GM20000 (cell line): ENCODE results near the gene PRR23A.

ENCODE experiments used
- DNase-seq: peaks from one replicate; pipeline ENCODE4 v3.0.0; 2012; ENCODE audit warnings: low spot score
- TF ChIP-seq, protein P1 (sequence below): IDR thresholded peaks from 2 replicates; pipeline ENCODE4 v1.5.1; 2012; ENCODE audit warnings: mild to moderate bottlenecking, control low read depth; ENCODE audit errors: extremely low read depth, missing control alignments

PRR23A gene

GRCh38 chr3:138985932-138986331 is 20.1 kb downstream of the PRR23A start:
- TF ChIP-seq, protein P1, sequence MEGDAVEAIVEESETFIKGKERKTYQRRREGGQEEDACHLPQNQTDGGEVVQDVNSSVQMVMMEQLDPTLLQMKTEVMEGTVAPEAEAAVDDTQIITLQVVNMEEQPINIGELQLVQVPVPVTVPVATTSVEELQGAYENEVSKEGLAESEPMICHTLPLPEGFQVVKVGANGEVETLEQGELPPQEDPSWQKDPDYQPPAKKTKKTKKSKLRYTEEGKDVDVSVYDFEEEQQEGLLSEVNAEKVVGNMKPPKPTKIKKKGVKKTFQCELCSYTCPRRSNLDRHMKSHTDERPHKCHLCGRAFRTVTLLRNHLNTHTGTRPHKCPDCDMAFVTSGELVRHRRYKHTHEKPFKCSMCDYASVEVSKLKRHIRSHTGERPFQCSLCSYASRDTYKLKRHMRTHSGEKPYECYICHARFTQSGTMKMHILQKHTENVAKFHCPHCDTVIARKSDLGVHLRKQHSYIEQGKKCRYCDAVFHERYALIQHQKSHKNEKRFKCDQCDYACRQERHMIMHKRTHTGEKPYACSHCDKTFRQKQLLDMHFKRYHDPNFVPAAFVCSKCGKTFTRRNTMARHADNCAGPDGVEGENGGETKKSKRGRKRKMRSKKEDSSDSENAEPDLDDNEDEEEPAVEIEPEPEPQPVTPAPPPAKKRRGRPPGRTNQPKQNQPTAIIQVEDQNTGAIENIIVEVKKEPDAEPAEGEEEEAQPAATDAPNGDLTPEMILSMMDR = no peak
- DNase-seq = no peak

DNA sequence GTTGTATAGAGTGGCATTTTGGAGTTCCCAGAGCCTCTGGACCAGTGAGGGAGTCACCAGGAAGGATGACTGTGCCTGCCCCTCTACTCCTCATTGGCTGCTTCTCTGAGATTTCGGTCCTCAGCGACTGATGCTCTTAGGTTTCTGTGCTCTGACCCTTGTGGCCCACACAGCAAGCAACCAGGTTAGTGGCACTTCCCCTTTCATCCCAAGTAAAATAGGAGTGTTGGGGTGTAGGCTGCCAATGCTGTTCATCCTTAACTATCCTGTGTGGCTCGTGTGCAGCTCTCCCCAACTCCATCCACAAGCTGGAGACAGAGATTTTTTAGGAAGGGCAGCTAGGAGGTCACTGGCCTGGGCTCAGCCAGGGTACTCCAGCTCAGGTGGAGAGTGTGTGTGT is 21.3 kb downstream of the PRR23A start:
- no peak for DNase-seq
- TF ChIP-seq, protein P1 = no peak

DNA sequence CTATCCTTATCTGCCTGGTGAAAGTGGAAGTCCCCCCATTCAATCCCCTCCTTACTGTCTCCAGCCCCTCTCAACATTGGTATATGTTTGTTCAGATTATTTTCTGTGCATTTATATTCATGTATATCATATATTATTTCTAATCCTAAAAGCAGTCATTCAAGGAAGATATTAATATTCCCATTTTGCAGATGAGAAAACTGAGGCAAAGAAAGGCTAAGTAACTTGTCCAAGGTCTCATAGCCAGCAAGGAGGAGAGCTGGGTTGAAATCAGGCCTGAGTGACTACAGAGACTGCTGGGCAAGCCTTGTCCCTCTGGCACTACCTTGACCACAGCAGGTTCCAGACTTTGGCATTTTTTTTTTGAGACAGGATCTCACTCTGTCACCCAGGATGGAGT is 30.0 kb downstream of the PRR23A start:
- TF ChIP-seq, protein P1 = no peak
- no peak for DNase-seq

DNA sequence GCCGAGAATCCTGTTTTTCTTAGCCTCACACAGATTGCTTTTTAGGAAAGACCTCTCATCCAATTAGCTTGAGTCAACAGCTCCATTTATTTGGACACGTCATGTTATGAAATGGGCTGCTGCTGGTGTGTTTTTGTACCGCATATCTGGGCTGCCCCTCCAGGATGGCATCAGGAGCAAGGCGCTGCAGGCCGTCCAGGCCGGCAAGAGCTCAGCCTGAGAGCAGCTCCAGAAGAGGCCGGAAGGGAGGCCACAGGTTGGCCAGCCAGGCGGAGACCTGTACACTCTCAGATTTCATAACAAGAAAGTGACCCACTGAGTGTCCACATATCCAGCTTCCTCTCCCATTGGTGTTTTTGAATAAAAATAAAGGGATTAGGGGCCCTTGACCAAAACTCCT is 30.7 kb downstream of the PRR23A start:
- TF ChIP-seq, protein P1 = no peak
- DNase-seq = no peak

GRCh38 chr3:138974462-138974861 is 31.6 kb downstream of the PRR23A start:
- DNase-seq = no peak
- TF ChIP-seq, protein P1 = no peak

GRCh38 chr3:138972941-138973340 is 33.1 kb downstream of the PRR23A start:
- DNase-seq = no peak
- TF ChIP-seq, protein P1 = no peak

DNA sequence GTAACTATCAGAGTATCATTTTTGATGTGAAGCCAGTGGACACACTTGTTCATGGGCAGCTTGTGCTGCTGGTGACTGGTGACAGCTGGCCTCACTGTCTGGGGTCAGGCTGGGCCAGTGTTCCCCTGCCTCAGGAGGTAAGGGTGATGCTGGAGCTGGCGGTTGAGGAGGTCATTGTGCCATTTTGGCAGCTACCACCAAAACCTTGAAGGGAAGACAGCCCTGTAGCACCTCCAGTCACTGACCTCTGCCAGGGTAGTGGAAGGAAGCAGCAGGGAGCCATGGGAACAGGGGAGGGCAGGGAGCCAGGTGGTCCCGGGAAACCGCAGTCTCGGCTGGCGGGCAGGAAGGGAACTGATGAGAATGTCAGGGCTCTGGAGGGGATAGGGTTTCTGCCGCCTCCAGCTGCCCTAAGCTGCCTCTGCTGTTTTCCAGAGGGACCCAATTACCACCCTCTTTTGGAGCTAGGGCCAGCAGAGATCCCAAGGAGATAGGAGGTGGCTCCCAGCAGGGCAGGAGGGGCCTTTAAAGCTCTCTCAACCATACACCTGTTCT is 34.2 kb downstream of the PRR23A start:
- DNase-seq = no peak
- TF ChIP-seq, protein P1 = no peak
